Mammary epithelial cell (primary cell): Measurements from ENCODE around the gene ELOVL6.

Source experiments
- EZH2 ChIP-seq: IDR thresholded peaks from 2 replicates; pipeline ENCODE4 v1.6.1; 2012; ENCODE audit warnings: low read length, inconsistent platforms, borderline replicate concordance
- TF ChIP-seq, protein P1 (sequence below), 2 donors: IDR thresholded peaks in 1 of 2; conservative IDR thresholded peaks in 1 of 2; 2 replicates each; pipeline ENCODE4 v1.5.1; 2011 to 2012; ENCODE audit warnings: inconsistent platforms in 2 of 2, low read length in 2 of 2, mild to moderate bottlenecking in 2 of 2, control low read depth in 1 of 2, low read depth in 1 of 2; ENCODE audit not compliant: insufficient read depth in 1 of 2; ENCODE audit errors: extremely low read depth in 1 of 2

DNA sequence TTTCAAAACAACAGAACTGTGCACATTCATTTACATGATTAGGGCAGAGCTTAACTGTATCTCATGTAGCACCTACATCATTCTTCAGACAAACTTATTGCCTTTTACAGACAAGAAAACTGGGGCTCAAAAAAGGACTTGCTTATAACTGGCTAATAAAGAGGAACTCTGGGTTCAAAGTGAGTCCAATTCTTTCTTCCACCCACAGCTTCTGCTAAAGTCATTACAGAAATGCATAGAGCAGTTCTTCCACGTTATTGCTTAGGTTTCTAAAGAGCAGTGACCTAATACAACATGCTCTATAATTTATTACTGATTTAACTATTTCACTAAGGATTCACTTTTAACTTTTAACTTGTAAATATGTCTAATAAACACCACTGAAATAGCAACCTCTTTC, 60.6 kb downstream of the ELOVL6 start:
- TF ChIP-seq, protein P1, sequence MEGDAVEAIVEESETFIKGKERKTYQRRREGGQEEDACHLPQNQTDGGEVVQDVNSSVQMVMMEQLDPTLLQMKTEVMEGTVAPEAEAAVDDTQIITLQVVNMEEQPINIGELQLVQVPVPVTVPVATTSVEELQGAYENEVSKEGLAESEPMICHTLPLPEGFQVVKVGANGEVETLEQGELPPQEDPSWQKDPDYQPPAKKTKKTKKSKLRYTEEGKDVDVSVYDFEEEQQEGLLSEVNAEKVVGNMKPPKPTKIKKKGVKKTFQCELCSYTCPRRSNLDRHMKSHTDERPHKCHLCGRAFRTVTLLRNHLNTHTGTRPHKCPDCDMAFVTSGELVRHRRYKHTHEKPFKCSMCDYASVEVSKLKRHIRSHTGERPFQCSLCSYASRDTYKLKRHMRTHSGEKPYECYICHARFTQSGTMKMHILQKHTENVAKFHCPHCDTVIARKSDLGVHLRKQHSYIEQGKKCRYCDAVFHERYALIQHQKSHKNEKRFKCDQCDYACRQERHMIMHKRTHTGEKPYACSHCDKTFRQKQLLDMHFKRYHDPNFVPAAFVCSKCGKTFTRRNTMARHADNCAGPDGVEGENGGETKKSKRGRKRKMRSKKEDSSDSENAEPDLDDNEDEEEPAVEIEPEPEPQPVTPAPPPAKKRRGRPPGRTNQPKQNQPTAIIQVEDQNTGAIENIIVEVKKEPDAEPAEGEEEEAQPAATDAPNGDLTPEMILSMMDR (conservative IDR thresholded peaks at IDR 0.05 in 1 of 2, IDR thresholded peaks at IDR 0.05 in 1 of 2; ENCODE audit: extremely low read depth in 1 of 2, insufficient read depth in 1 of 2, low read depth in 1 of 2, low read length in 2 of 2), result no peak
- no peak for TF ChIP-seq EZH2
